Caco-2 (cell line): ENCODE measurements around the gene GPC1. TPM values are rescaled to one million over a fixed set of nuclear protein-coding genes. Genes with fewer than 3 reads are reported as not detected.

Source experiments
- BruUV-seq: library from RNA; stranded (reverse); fragments of 400-500 nt; replicated peaks from 2 replicates; lab custom pipeline; 2021; lab: Mats Ljungman, UMichigan
- CTCF ChIA-PET: fragments of 300-600 bp; sonication (Branson Sonifier 250); formaldehyde crosslinking; loops from one replicate; lab custom pipeline; 2022; ENCODE audit warnings: antibody characterized with exemption; lab: Charles Lee
- POLR2A ChIA-PET: fragments of 300-600 bp; sonication (Branson Sonifier 250); formaldehyde crosslinking; loops from one replicate; lab custom pipeline; 2022; ENCODE audit warnings: antibody characterized with exemption; lab: Charles Lee
- DNase-seq, 2 experiments: peaks; one replicate each; pipeline versions ENCODE4 v3.0.0 to v3.0.0-alpha.2; 2020 to 2022
- H3K27me3 ChIP-seq: replicated peaks from 2 replicates; pipeline ENCODE4 v1.6.0; 2011; ENCODE audit warnings: low read length; ENCODE audit not compliant: control insufficient read depth, insufficient read depth
- H3K36me3 ChIP-seq: 2 replicates; pipeline ENCODE4 v1.5.1; 2011; ENCODE audit warnings: low read length; ENCODE audit not compliant: control insufficient read depth, insufficient read depth
- H3K4me1 ChIP-seq: fragments of 250-450 bp; sonication (Bioruptor Pico); 2 replicates; pipeline ENCODE4 v1.5.1; 2020; ENCODE audit warnings: mild to moderate bottlenecking
- H3K4me3 ChIP-seq: 2 replicates; pipeline ENCODE4 v1.5.1; 2011; ENCODE audit warnings: low read depth, mild to moderate bottlenecking, control low read depth, low read length
- H3K9me3 ChIP-seq: fragments of 250-450 bp; sonication (Bioruptor Pico); 2 replicates; pipeline ENCODE4 v1.5.1; 2020; ENCODE audit warnings: mild to moderate bottlenecking, moderate library complexity
- H3K27ac Mint-ChIP-seq: one replicate; pipeline ENCODE4 v1.8.0; 2022; ENCODE audit warnings: mixed read lengths; ENCODE audit not compliant: unreplicated experiment
- H3K27me3 Mint-ChIP-seq: one replicate; pipeline ENCODE4 v1.8.0; 2022; ENCODE audit warnings: mixed read lengths; ENCODE audit not compliant: insufficient read depth, unreplicated experiment
- H3K36me3 Mint-ChIP-seq: one replicate; pipeline ENCODE4 v1.8.0; 2022; ENCODE audit warnings: mild to moderate bottlenecking, mixed read lengths; ENCODE audit not compliant: insufficient read depth, unreplicated experiment
- H3K4me1 Mint-ChIP-seq: one replicate; pipeline ENCODE4 v1.8.0; 2022; ENCODE audit warnings: low read depth, mixed read lengths; ENCODE audit not compliant: unreplicated experiment
- H3K4me3 Mint-ChIP-seq: one replicate; pipeline ENCODE4 v1.8.0; 2022; ENCODE audit warnings: mild to moderate bottlenecking, moderate library complexity, mixed read lengths; ENCODE audit not compliant: unreplicated experiment
- H3K9me3 Mint-ChIP-seq: one replicate; pipeline ENCODE4 v1.8.0; 2022; ENCODE audit warnings: mixed read lengths; ENCODE audit not compliant: unreplicated experiment
- intact Hi-C: fragments of 100-400 bp; cut with micrococcal nuclease; formaldehyde crosslinking; loops from one replicate; pipeline ENCODE4 v1.10.0; 2022; ENCODE audit not compliant: unreplicated experiment
- total RNA-seq: library from RNA; stranded (reverse); gene quantifications from 2 replicates; pipeline ENCODE4 v1.2.3, GENCODE V29; 2022
- TF ChIP-seq, protein P1 (sequence below), 2 experiments: fragments of 200-600 bp in 1 of 2; IDR thresholded peaks; 1 replicate in 1 of 2; 2 replicates in 1 of 2; pipeline versions ENCODE4 v1.5.1 to v1.8.0; 2011 to 2022; ENCODE audit warnings: antibody characterized with exemption in 1 of 2, control low read depth in 1 of 2, inconsistent platforms in 1 of 2, low read depth in 1 of 2, low read length in 1 of 2, mild to moderate bottlenecking in 1 of 2, moderate library complexity in 1 of 2; ENCODE audit not compliant: insufficient read depth in 1 of 2, severe bottlenecking in 1 of 2, unreplicated experiment in 1 of 2

Gene GPC1
- total RNA-seq, 1 experiment from 2014 or later: 45.2 TPM

GRCh38 chr2:240405684-240406313 lies 29.7 kb upstream of the GPC1 start:
- Mint-ChIP-seq H3K4me3 (no peak overlapping the region), H3K9me3 (no peaks in the 10 kb centered on the region), H3K36me3 (no peaks in the 10 kb centered on the region), H3K4me1 (no peaks in the 10 kb centered on the region), H3K27ac (no peak overlapping the region), H3K27me3 (peaks cover 4% of the 10 kb centered on the region)
- Histone ChIP-seq H3K4me1 (no peaks in the 10 kb centered on the region), H3K4me3 (no peak overlapping the region), H3K27me3 (no peaks in the 10 kb centered on the region), H3K9me3 (no peaks in the 10 kb centered on the region), H3K36me3 (no peaks in the 10 kb centered on the region)
- TF ChIP-seq, protein P1, sequence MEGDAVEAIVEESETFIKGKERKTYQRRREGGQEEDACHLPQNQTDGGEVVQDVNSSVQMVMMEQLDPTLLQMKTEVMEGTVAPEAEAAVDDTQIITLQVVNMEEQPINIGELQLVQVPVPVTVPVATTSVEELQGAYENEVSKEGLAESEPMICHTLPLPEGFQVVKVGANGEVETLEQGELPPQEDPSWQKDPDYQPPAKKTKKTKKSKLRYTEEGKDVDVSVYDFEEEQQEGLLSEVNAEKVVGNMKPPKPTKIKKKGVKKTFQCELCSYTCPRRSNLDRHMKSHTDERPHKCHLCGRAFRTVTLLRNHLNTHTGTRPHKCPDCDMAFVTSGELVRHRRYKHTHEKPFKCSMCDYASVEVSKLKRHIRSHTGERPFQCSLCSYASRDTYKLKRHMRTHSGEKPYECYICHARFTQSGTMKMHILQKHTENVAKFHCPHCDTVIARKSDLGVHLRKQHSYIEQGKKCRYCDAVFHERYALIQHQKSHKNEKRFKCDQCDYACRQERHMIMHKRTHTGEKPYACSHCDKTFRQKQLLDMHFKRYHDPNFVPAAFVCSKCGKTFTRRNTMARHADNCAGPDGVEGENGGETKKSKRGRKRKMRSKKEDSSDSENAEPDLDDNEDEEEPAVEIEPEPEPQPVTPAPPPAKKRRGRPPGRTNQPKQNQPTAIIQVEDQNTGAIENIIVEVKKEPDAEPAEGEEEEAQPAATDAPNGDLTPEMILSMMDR (IDR thresholded peaks at IDR 0.05; ENCODE audit: insufficient read depth in 1 of 2, low read depth in 1 of 2, low read length in 1 of 2, severe bottlenecking in 1 of 2, unreplicated experiment in 1 of 2): no peak
- ChIA-PET CTCF (no interaction called here), POLR2A (no interaction called here)
- intact Hi-C loops: no loop called here
- no peak for DNase-seq
- no TSS peak for BruUV-seq

GRCh38 chr2:240407090-240407489 lies 28.4 kb upstream of the GPC1 start:
- no peaks in the 10 kb centered on the region for H3K9me3 ChIP-seq
- H3K27me3 ChIP-seq: no peaks in the 10 kb centered on the region
- H3K27ac Mint-ChIP-seq: no peak overlapping the region
- no peaks in the 10 kb centered on the region for H3K4me1 ChIP-seq
- no peaks in the 10 kb centered on the region for H3K36me3 Mint-ChIP-seq
- no peaks in the 10 kb centered on the region for H3K4me1 Mint-ChIP-seq
- POLR2A ChIA-PET: no interaction called here
- no peak overlapping the region for H3K4me3 Mint-ChIP-seq
- no peak for DNase-seq
- intact Hi-C loops: no loop called here
- TF ChIP-seq, protein P1 (IDR thresholded peaks at IDR 0.05; ENCODE audit: insufficient read depth in 1 of 2, low read depth in 1 of 2, low read length in 1 of 2, severe bottlenecking in 1 of 2, unreplicated experiment in 1 of 2): no peak
- H3K4me3 ChIP-seq: no peak overlapping the region
- no peaks in the 10 kb centered on the region for H3K36me3 ChIP-seq
- H3K9me3 Mint-ChIP-seq: no peaks in the 10 kb centered on the region
- no TSS peak for BruUV-seq
- H3K27me3 Mint-ChIP-seq: peaks cover 4% of the 10 kb centered on the region
- CTCF ChIA-PET: no interaction called here

DNA sequence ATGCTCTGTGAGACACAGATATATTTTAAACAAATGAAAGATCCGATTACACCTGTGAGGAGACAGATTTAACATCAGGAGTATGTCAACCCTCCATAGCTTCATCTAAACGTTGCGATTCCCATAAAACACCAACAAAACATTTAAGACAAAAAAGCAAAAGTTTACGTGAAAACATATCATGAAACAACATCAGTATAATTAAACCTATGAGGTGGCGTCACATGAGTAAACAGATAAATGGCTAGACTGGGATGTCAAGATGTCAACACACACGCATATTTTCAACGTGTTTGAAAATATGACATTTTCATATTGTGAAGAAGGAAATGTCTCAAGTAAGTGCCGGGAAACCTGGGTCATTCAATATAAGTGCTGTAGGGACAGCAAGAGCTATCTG lies 25.5 kb upstream of the GPC1 start:
- Mint-ChIP-seq H3K27ac (no peak overlapping the region), H3K9me3 (no peaks in the 10 kb centered on the region), H3K4me3 (no peak overlapping the region), H3K4me1 (no peaks in the 10 kb centered on the region), H3K36me3 (no peaks in the 10 kb centered on the region), H3K27me3 (peaks cover 4% of the 10 kb centered on the region)
- H3K4me3 ChIP-seq: no peak overlapping the region
- BruUV-seq: no TSS peak
- H3K9me3 ChIP-seq: no peaks in the 10 kb centered on the region
- H3K36me3 ChIP-seq: no peaks in the 10 kb centered on the region
- POLR2A ChIA-PET: no interaction called here
- intact Hi-C loops: no loop called here
- no peaks in the 10 kb centered on the region for H3K4me1 ChIP-seq
- CTCF ChIA-PET: no interaction called here
- no peak for DNase-seq
- H3K27me3 ChIP-seq: no peaks in the 10 kb centered on the region
- TF ChIP-seq, protein P1 (IDR thresholded peaks at IDR 0.05; ENCODE audit: insufficient read depth in 1 of 2, low read depth in 1 of 2, low read length in 1 of 2, severe bottlenecking in 1 of 2, unreplicated experiment in 1 of 2): no peak
